HG02870 (cell line): ENCODE results near the gene NOA1.

Source experiments
- ATAC-seq: cut with Tn5 transposase; IDR thresholded peaks from one replicate; pipeline ENCODE4 v1.9.1; 2021; ENCODE audit warnings: mild to moderate bottlenecking, moderate library complexity; ENCODE audit not compliant: unreplicated experiment

NOA1 gene

DNA sequence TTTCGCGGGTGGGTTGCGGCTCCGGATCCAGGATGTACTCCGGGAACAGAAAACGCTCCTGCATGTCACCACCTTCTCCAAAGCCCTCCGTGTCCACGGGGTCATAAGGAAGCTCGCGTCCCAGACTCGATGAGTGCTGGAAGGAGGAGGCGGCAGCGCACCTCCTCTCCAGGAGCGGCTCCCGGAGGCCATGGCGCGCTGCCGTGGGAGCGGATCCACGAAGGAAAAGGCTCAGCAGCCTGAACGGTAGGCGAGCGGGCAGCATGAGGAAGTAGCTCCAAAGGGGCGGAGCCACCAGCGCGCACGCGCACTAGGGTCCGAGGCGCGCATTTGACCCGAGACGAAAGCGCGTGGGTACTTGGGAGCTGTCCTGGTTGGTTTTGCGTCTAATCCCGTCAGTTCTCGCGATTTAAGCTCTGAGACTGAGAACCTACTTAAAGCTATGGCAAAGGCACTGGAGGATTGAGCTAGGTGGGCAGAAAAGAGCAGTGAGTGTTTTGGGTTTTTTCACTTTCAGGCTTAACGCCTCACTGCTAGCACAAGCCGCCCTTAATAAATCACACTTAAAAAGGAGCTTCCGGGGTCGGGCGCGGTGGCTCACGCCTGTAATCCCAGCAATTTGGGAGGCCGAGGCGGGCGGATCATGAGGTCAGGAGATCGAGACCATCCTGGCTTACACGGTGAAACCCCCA lies at the start of gene NOA1:
Gene NOA1 (minus strand): TSS at position 286 of the 692 bp plus-strand sequence. CDS start 21 bp downstream, at position 265.
- peak; percentile 77 for ATAC-seq

- no peak for ATAC-seq
Measured at GRCh38 chr4:57023104-57023503, 45.7 kb upstream of the NOA1 start.

DNA sequence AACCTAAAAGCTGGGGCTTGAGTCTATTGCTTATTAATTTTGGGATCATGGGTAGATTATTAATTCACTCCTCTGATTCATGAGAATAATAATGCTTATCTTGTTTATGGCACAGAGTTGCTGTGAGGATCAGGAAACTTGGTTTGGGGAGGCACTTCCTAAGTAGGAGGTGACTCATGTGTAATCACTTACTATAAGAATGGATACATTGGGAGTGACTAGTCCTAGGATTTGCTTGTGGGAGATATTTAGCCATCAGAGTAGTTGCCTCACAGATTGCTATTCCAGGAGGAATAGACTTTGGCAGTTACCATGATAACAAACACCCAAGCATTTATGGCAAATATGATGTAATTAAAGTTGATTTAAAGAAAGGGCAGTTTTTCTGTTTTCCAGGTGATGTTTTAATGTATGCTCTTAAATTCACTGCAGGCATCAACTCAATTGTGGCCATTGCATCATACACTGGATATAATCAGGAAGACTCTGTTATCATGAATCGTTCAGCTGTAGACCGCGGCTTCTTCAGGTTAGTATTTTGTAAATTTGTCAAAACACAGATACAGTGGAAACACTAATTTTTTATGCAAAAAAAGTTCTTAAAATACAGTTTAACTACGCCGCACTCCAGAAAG lies 43.2 kb upstream of the NOA1 start:
- ATAC-seq, result no peak

GRCh38 chr4:57018980-57019379 lies 41.6 kb upstream of the NOA1 start:
- no peak for ATAC-seq

- ATAC-seq, result no peak
Measured at GRCh38 chr4:57013543-57014120, 36.2 kb upstream of the NOA1 start.

- ATAC-seq, result no peak
Measured at GRCh38 chr4:56999751-57000150, 22.3 kb upstream of the NOA1 start.

- no peak for ATAC-seq
Measured at GRCh38 chr4:56995525-56995924, 18.1 kb upstream of the NOA1 start.

- ATAC-seq, result no peak
Measured at GRCh38 chr4:56990109-56990905, 12.9 kb upstream of the NOA1 start.

DNA sequence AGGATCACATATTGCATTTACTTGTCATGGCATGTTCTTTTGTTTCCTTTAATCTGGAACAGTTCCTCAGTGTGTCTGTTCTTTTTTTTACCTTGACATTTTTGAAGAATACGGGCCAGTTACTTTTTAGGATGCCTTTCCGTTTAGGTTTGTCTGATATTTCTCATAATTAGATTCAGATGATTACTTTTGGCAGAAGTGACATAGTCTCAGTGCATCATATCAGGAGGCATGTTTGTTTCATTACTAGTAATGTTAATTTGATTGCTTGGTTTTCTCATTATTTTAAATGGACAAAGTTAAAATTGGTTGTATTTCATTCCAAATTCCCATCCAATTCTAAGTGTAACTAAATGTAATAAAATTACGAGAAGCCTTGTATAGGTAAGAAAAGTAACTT lies 9.5 kb upstream of the NOA1 start:
- no peak for ATAC-seq

DNA sequence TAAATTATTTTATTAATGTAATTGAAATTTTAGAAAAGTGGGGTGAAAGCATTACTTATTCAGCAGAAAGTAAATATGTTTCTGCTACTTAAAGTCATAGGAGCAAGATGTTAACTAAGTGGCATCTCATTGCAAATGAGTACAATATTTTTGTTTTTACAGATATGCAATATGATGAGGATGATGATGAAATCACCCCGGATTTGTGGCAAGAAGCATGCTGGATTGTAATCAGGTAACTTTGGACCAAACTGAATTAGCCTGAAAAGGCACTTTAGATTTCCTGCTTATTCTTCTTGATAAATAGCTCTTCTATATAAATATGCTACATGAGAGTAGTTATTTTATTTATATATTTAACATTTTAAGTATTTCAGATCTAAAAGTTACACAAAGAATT lies 8.8 kb upstream of the NOA1 start:
- ATAC-seq, result no peak

DNA sequence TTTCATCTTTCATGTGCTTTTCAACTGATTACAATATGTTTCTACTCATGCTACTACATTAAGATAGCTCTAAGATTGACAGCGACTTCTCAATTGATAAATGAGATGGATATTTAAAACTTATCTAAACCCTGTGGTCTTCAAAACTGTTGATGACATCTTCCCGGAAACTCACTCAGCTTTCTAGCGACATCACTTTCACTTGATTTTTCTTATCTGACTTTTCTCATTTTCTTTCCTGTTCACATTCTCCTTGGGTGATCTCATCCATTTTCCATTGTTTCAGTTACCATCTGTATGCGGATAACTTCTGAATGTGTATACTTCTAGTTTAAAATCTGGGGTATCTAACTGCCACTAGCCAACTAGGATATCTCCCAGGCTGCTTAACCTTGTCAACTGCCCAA lies 4.4 kb upstream of the NOA1 start:
- no peak for ATAC-seq

DNA sequence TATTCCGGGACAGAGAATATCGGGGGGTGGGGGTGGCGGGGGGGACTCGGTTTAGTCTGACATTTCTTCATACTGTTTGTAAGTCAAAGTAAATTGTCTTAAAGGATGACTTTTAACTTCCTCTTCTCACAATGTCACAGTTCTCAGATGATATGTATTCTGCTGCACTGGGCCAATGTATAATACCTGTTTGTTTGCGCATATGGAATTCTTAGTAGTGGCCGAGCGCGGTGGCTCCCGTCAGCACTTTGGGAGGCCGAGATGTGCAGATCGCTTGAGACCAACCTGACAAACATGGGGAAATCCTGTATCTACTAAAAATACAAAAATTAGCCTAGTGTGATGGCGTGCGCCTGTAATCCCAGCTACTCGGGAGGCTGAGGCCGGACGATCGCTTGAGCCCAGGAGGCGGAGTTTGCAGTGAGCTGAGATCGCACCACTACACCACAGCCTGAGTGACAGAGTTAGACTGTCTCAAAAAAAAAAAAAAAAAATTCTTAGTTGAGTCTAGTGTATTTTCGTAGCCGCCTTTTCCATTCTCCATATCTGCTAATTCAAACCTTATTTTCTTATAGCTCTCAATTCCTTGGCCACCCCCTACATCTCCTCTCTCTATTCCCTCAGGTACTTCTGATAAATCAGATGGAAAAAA lies 2.1 kb upstream of the NOA1 start:
- ATAC-seq, result no peak

GRCh38 chr4:56978750-56979303 lies 1.4 kb upstream of the NOA1 start, which contains the start of gene POLR2B:
POLR2B (plus strand) TSS chr4:56978896; CDS start chr4:56978986, 90 bp downstream.
- ATAC-seq, result peak; percentile 35

- peak; percentile 20 for ATAC-seq
Measured at GRCh38 chr4:56976837-56977320, 527 bp downstream of the NOA1 start.

GRCh38 chr4:56976283-56976836 lies 1.0 kb downstream of the NOA1 start:
- no peak for ATAC-seq

DNA sequence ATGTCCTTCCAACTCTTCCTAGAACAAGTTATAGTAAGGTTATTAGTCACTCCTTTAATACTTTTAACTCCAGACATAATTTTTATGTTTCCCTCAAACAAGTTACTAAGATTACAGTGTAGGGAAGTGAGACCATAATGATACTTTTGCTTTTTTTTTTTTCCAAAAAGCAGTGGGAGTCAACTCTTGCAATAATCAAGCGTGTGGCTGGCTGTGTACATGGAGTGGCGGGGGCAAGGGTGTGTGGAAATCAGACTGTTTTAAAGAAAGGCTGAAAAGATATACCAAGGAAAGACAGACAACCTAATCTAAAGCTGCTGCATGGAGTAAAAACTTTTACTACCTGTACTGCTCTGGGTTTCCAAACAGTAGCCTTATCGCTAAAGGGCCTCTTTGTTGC lies 4.1 kb downstream of the NOA1 start:
- ATAC-seq, result no peak

DNA sequence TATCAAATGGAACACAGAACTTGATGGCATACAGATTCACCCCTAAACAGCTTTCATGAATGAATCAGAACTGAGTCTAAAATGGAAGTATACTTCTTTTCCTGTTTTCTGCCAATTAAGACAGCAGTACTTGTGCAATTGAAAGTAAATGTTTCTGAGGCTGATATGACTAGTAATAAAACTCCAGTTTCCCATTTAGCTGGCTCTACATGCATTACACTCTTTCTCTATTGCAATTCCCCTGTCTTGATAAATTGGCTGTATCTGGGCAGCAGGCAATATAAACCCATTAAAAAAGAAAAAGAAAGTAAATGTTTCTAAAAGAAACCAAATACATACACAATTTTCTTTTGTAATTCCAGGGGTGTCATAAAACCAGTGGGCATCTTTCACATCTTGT lies 4.6 kb downstream of the NOA1 start:
- ATAC-seq, result no peak

- ATAC-seq, result no peak
Measured at GRCh38 chr4:56972389-56972788, 5.0 kb downstream of the NOA1 start.

DNA sequence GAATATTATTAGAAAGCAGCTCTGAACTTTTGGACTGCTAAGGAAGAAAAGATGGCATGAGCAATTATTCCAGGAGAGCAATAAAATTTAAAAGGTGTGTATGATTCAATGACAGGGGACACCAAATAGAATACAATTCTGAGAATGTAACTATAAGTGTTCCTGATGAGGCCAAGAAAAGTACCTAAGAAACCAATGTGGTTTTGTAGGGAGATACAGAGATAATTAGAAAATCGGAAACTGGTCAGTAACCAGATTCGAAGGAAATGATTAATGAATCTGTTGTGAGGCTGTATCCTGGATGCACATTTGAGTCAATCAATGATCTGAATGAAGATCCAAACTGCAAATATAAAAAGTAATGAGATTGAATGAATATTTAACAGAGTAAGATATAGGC lies 6.0 kb downstream of the NOA1 start:
- no peak for ATAC-seq

DNA sequence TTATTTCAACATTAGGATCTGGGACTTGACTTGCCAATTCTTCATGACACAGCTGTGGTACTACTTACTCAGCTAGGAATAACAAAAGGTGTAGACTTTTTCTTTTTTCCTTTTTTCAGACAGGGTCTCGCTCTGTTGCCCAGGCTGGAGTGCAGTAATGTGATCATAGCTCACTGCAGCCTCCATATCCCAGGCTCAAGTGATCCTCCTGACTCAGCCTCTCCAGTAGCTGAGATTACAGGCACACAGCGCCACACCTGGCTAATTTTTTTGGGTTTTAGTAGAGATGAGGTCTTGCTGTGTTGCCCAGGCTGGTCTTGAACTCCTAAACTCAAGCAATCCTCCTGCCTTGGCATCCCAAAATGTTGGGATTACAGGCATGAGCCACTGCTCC lies 16.3 kb downstream of the NOA1 start:
- ATAC-seq, result no peak
